Measurements from ENCODE around the gene HPCAL4.

The HPCAL4 gene

GRCh38 chr1:39673215-39673614 lies 18.0 kb downstream of the HPCAL4 start:
- DNase-seq = no peak

GRCh38 chr1:39672551-39672947 lies 18.7 kb downstream of the HPCAL4 start:
- DNase-seq = no peak

GRCh38 chr1:39671793-39672550 lies 19.3 kb downstream of the HPCAL4 start, which contains the start of gene NT5C1A:
NT5C1A (minus strand) TSS chr1:39672107; CDS start chr1:39672038, 69 bp downstream.
- DNase-seq = peak; percentile 63

DNA sequence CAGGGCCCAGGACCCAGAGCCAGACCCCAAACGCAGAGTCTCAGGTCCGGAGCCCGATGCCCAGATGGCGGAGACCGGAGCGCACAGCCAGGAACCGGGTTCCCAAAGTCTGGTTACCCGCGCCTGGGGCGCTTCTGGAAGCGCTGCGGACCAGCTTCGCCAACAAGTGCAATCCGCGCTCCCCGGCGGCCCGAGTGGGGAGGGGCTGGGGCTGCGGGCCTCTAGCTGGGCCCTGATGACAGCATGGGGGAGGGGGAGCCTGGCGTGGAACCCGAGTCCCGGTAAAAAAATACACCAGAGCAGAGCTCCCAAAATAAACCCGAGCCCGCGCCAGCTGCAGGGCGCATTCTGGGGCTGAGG lies 19.8 kb downstream of the HPCAL4 start:
- DNase-seq = peak; percentile 43

DNA sequence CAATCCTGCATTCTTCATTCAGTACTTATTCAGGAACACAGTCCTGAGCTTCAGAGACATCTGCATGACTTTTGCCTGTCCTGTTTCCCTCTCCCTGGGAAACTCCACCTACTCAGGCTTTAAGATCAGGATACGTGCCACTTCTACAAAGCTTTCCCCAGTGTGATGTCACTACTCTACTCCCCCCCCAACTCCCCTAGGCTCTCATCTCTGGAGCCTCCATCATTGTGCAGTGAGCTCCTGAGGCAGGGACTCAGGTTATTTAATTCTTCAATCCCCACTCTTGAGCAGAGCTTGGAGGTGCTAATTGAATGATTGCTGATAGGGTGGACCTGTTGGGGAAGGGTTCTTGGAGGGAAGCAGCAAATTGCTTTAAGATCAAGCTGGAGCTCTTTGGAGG lies 20.5 kb downstream of the HPCAL4 start:
- DNase-seq = no peak

GRCh38 chr1:39668894-39669293 lies 22.3 kb downstream of the HPCAL4 start:
- no peak for DNase-seq

DNA sequence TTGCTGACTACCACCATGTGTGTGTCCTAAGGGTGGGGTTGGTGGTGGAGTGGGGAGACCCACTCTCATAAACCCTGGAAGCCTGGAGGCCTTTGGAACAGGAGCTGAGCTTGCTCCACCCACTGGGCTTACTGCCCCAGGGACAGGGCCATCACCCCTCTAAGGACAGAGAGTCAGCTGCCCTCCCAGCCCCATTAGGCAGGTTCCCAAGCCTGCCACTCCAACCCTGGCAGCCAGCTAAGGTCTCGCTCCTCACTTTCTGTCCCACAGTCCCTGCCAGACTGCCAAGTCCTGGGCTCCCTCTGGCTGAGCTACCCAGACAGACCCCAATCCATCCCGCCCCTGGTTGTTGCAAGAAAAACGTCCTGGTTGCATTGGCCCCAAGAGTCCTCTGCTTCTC lies 23.1 kb downstream of the HPCAL4 start:
- DNase-seq = no peak

DNA sequence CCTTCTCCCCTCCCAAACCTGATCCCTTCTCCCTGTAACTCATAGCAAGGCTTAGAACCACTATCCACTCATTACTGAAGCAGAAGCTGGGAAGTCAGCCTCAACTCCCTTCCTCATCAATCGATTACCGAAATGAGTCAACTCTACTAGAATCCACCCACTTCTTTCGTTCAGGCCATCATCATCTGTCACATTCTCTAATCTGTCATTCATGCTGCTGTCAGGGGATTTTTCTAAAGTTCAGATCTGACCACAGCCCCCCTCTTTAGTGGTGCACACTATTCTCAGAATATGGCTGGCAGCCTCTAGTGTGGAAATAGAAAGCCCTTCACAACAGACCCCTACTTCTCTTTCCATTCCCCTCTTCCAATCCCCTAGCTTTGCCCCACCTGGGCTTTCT lies 24.5 kb downstream of the HPCAL4 start:
- no peak for DNase-seq

GRCh38 chr1:39663559-39663958 lies 27.7 kb downstream of the HPCAL4 start:
- DNase-seq = peak; percentile 20

DNA sequence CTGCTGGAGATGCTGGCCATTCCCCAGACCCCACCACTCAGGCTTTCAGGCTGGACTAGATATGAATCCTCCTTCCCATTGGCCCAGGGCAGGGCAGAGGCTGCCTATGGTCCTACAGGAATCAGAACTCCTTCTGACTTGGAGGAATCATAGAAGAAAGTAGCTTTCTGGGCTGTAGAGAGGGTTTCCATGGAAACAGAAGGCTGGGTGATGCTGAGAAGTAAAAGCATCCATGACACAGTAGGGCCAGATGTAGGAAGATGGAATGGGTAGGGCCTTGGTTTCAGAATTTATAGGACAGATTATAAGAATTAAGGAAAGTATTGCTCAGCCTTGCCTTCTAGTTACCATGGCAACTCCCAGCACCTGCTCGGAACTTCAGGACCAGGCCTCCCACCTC lies 28.4 kb downstream of the HPCAL4 start:
- DNase-seq = no peak

- no peak for DNase-seq
Measured at GRCh38 chr1:39659538-39659937, 31.7 kb downstream of the HPCAL4 start.

DNA sequence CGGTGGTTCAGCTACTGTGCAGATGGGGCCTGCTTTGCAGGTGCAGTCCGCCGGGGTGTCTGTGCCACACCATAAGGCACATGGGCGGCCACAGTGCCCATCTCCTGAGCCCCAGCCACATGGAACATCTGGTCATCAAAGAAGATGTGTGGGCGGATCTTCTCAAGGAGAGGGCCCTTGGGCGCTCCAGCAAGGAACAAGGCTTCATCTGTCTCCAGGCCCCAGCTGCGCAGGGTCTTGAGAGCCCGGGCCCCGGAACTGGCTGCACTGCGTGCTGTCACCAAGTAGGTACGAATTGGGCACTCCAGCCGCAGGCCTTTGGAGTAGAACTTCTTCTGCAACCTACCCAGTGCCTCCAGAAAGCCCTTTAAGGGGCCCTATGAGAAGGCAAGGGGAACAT lies 32.1 kb downstream of the HPCAL4 start:
- no peak for DNase-seq

GRCh38 chr1:39657923-39658485 lies 33.2 kb downstream of the HPCAL4 start:
- peak; percentile 88 for DNase-seq

GRCh38 chr1:39657402-39657801 lies 33.8 kb downstream of the HPCAL4 start:
- DNase-seq = no peak

- DNase-seq = no peak
Measured at GRCh38 chr1:39656391-39656790, 34.8 kb downstream of the HPCAL4 start.

DNA sequence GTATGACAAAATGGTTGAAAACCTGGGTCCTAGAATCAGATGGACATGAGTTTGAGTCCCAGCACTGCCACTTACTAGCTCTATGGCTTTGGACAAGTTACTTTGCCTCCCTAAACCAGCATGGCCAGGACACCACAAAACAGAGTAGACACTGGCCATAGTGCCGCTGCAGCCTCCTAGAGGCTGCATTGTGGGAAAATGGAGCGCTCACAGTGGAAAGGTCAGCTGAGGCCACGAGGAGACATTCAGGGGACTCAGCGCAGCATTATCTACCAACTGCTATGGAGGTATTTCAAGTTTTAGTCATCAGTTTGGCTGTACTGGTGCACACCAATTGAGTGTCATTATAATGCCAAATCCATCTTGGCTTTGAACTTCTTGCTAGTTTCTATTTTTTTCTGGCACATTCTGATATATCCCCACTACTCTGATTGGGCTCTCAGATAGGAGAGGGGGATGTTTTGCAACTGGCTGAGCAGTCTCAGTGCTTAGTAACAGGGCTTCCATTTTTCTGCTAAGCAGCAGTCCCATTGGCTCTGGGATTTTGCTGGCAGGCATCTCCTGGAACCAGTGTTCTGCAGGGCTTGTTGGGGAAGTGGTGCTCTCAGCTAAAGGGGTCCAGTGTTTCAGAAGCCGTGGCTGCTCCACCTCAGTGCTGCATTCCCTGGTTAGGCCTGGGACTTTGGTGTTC lies 35.5 kb downstream of the HPCAL4 start:
- no peak for DNase-seq

DNA sequence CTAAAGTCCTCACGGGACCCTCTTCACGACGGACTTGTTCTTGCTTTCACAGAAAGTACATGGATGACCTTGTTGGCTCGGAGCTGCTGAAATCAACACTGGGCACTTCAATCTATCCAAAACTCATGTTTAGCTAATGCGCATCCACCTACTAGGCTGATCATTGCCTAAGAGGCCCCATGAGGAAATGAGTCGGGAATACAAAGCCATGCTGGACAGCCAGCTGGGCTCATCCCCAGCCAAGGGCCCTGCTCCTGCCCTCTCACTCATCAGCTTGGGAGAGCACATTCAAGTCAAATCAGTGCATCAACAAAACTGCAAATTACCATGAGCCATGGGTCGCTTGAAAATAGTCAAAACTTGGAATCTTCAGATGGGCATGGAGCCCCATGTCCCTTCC lies 36.9 kb downstream of the HPCAL4 start:
- DNase-seq = no peak

DNA sequence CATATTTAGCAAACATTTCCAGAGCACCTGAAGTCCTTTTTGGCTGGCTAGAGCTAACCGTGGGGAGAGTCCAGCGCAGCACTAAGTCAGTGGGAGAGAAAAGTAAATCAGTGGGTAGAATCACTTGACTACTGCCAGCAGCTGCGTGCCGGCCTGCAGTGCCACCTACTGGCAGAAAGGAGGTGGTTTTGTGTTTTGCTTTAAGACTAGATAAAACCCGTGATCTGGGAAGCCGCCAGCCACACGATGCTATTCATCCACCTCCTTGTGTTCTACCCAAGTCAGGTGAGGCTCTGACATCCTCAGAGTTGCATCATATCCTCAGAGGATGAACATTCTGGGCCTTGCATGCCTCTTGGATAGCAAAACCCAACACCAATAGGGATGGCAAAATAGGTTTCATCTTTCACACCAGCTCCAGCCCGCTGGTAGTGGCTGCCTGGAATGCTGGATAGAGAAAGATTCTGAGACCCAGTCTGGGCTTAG lies 37.6 kb downstream of the HPCAL4 start:
- DNase-seq = peak; percentile 89

GRCh38 chr1:39652554-39652953 lies 38.7 kb downstream of the HPCAL4 start:
- no peak for DNase-seq

GRCh38 chr1:39652105-39652504 lies 39.1 kb downstream of the HPCAL4 start:
- no peak for DNase-seq

- peak; percentile 25 for DNase-seq
Measured at GRCh38 chr1:39650431-39650830, 40.8 kb downstream of the HPCAL4 start.

- no peak for DNase-seq
Measured at GRCh38 chr1:39649636-39650185, 41.5 kb downstream of the HPCAL4 start.

GRCh38 chr1:39648496-39648895 lies 42.7 kb downstream of the HPCAL4 start:
- no peak for DNase-seq

- no peak for DNase-seq
Measured at GRCh38 chr1:39647247-39647646, 44.0 kb downstream of the HPCAL4 start.
